SIG-M5 treated with dmso at 0.1 percent for 504 hours (cell line): ENCODE measurements around the gene C20orf144.

Experiments
- DNase-seq: peaks from one replicate; lab custom pipeline; 2025; ENCODE audit not compliant: unreplicated experiment; lab: John Stamatoyannopoulos, UW

The C20orf144 gene

GRCh38 chr20:33664085-33664761 lies 2.1 kb downstream of the C20orf144 start:
- no peak for DNase-seq

- no peak for DNase-seq
These were observed 2.6 kb downstream of the C20orf144 start for GRCh38 chr20:33664762-33665144.

GRCh38 chr20:33666293-33667244 lies 4.4 kb downstream of the C20orf144 start, which contains the start of gene ACTL10:
Gene ACTL10 (plus strand): TSS chr20:33666943. CDS start chr20:33667498, 555 bp downstream.
- DNase-seq, result peak; percentile 99

- no peak for DNase-seq
These were observed 5.1 kb downstream of the C20orf144 start for GRCh38 chr20:33667245-33667675.

GRCh38 chr20:33667676-33668465 lies 5.7 kb downstream of the C20orf144 start:
- peak; percentile 67 for DNase-seq

- DNase-seq, result no peak
These were observed 6.5 kb downstream of the C20orf144 start for GRCh38 chr20:33668466-33669155.

- no peak for DNase-seq
These were observed 7.1 kb downstream of the C20orf144 start for GRCh38 chr20:33669224-33669623.

- no peak for DNase-seq
These were observed 7.9 kb downstream of the C20orf144 start for GRCh38 chr20:33669873-33670640.

GRCh38 chr20:33670715-33671499 lies 8.8 kb downstream of the C20orf144 start:
- DNase-seq, result no peak

- DNase-seq, result no peak
These were observed 9.6 kb downstream of the C20orf144 start for GRCh38 chr20:33671573-33672288.

- DNase-seq, result no peak
These were observed 10.4 kb downstream of the C20orf144 start for GRCh38 chr20:33672426-33673113.

- no peak for DNase-seq
These were observed 10.9 kb downstream of the C20orf144 start for GRCh38 chr20:33673114-33673409.

GRCh38 chr20:33673410-33674293 lies 11.5 kb downstream of the C20orf144 start:
- DNase-seq, result peak; percentile 57

GRCh38 chr20:33674294-33675135 lies 12.4 kb downstream of the C20orf144 start, which contains the start of gene NECAB3:
Gene NECAB3 (minus strand): TSS chr20:33674428. CDS start chr20:33674352, 76 bp downstream.
- DNase-seq, result peak; percentile 57

- no peak for DNase-seq
These were observed 13.2 kb downstream of the C20orf144 start for GRCh38 chr20:33675136-33675959.
